ENCODE data around the gene MDN1. TPM values are rescaled to one million over a fixed set of nuclear protein-coding genes. Genes with fewer than 3 reads are reported as not detected.

MDN1 gene
- total and polyA plus RNA-seq, 4 donors = 10.1 to 37.1 (median 22.8) TPM

- H3K9me3 ChIP-seq (ENCODE audit: control insufficient read depth, low read length) = no peaks in the 10 kb centered on the region
- peaks cover 2 to 9% of the 10 kb centered on the region in 2 donors for H3K4me1 ChIP-seq (ENCODE audit: control insufficient read depth in 1 of 2, insufficient read depth in 2 of 2, low read length in 2 of 2)
- H3K36me3 ChIP-seq (ENCODE audit: control insufficient read depth in 1 of 2, insufficient read depth in 2 of 2, low read length in 1 of 2) = peaks cover 0 to 4% of the 10 kb centered on the region in 2 donors
- ATAC-seq (ENCODE audit: low FRiP score) (no peak), DNase-seq (no peak)
- H3K4me3 ChIP-seq (ENCODE audit: low read length in 2 of 2) = no peak overlapping the region
- H3K27ac ChIP-seq (ENCODE audit: low read depth in 1 of 2, low read length in 2 of 2) = no peak overlapping the region
- intact Hi-C loops (cut with DNase I) = no loop called here
- H3K27me3 ChIP-seq (ENCODE audit: control insufficient read depth in 1 of 2, insufficient read depth in 2 of 2, low read length in 1 of 2) = no peaks in the 10 kb centered on the region
- 3 to 5% methylated on average over 3 of the region's 3 CpGs for WGBS, 2 donors
Measured at GRCh38 chr6:89843070-89843469, 23.5 kb upstream of the MDN1 start.

- no peak overlapping the region for H3K4me3 ChIP-seq (ENCODE audit: low read length in 2 of 2)
- DNase-seq = no peak
- peaks cover 0 to 4% of the 10 kb centered on the region in 2 donors for H3K36me3 ChIP-seq (ENCODE audit: control insufficient read depth in 1 of 2, insufficient read depth in 2 of 2, low read length in 1 of 2)
- H3K27me3 ChIP-seq (ENCODE audit: control insufficient read depth in 1 of 2, insufficient read depth in 2 of 2, low read length in 1 of 2) = no peaks in the 10 kb centered on the region
- ATAC-seq (ENCODE audit: low FRiP score) = no peak
- WGBS, 2 donors = 85 to 87% methylated on average over 2 of the region's 2 CpGs
- no peak overlapping the region for H3K27ac ChIP-seq (ENCODE audit: low read depth in 1 of 2, low read length in 2 of 2)
- H3K4me1 ChIP-seq (ENCODE audit: control insufficient read depth in 1 of 2, insufficient read depth in 2 of 2, low read length in 2 of 2) = peaks cover 2 to 9% of the 10 kb centered on the region in 2 donors
- no peaks in the 10 kb centered on the region for H3K9me3 ChIP-seq (ENCODE audit: control insufficient read depth, low read length)
- intact Hi-C loops (cut with DNase I) = no loop called here
Measured at GRCh38 chr6:89842228-89842627, 22.6 kb upstream of the MDN1 start.

- ATAC-seq (ENCODE audit: low FRiP score) (peak; percentile 22), DNase-seq (no peak)
- 11 to 19% methylated on average over 3 of the region's 3 CpGs for WGBS, 2 donors
- H3K4me3 ChIP-seq (ENCODE audit: low read length in 2 of 2) = no peak overlapping the region
- peaks cover 2 to 9% of the 10 kb centered on the region in 2 donors for H3K4me1 ChIP-seq (ENCODE audit: control insufficient read depth in 1 of 2, insufficient read depth in 2 of 2, low read length in 2 of 2)
- peaks cover 0 to 4% of the 10 kb centered on the region in 2 donors for H3K36me3 ChIP-seq (ENCODE audit: control insufficient read depth in 1 of 2, insufficient read depth in 2 of 2, low read length in 1 of 2)
- peak overlapping the region in 1 of 2 donors; percentile 19 for H3K27ac ChIP-seq (ENCODE audit: low read depth in 1 of 2, low read length in 2 of 2)
- intact Hi-C loops (cut with DNase I) = no loop called here
- H3K9me3 ChIP-seq (ENCODE audit: control insufficient read depth, low read length) = no peaks in the 10 kb centered on the region
- H3K27me3 ChIP-seq (ENCODE audit: control insufficient read depth in 1 of 2, insufficient read depth in 2 of 2, low read length in 1 of 2) = no peaks in the 10 kb centered on the region
Measured at GRCh38 chr6:89840538-89840937, 20.9 kb upstream of the MDN1 start.

GRCh38 chr6:89836639-89837222 lies 17.1 kb upstream of the MDN1 start:
- Histone ChIP-seq H3K4me1 (ENCODE audit: control insufficient read depth in 1 of 2, insufficient read depth in 2 of 2, low read length in 2 of 2) (peaks cover 2 to 4% of the 10 kb centered on the region in 2 donors), H3K27me3 (ENCODE audit: control insufficient read depth in 1 of 2, insufficient read depth in 2 of 2, low read length in 1 of 2) (no peaks in the 10 kb centered on the region), H3K4me3 (ENCODE audit: low read length in 2 of 2) (no peak overlapping the region), H3K36me3 (ENCODE audit: control insufficient read depth in 1 of 2, insufficient read depth in 2 of 2, low read length in 1 of 2) (peaks cover 0 to 4% of the 10 kb centered on the region in 2 donors), H3K27ac (ENCODE audit: low read depth in 1 of 2, low read length in 2 of 2) (no peak overlapping the region), H3K9me3 (ENCODE audit: control insufficient read depth, low read length) (no peaks in the 10 kb centered on the region)
- 95 to 97% methylated on average over 8 of the region's 8 CpGs for WGBS, 2 donors
- intact Hi-C loops (cut with DNase I) = no loop called here
- ATAC-seq (ENCODE audit: low FRiP score) (no peak), DNase-seq (no peak)

GRCh38 chr6:89834884-89835792 lies 15.5 kb upstream of the MDN1 start:
- H3K4me1 ChIP-seq (ENCODE audit: control insufficient read depth in 1 of 2, insufficient read depth in 2 of 2, low read length in 2 of 2) = no peaks in the 10 kb centered on the region
- no peaks in the 10 kb centered on the region for H3K27me3 ChIP-seq (ENCODE audit: control insufficient read depth in 1 of 2, insufficient read depth in 2 of 2, low read length in 1 of 2)
- no peak for DNase-seq
- H3K9me3 ChIP-seq (ENCODE audit: control insufficient read depth, low read length) = no peaks in the 10 kb centered on the region
- no peaks in the 10 kb centered on the region for H3K36me3 ChIP-seq (ENCODE audit: control insufficient read depth in 1 of 2, insufficient read depth in 2 of 2, low read length in 1 of 2)
- no peak overlapping the region for H3K27ac ChIP-seq (ENCODE audit: low read depth in 1 of 2, low read length in 2 of 2)
- intact Hi-C loops (cut with DNase I) = no loop called here
- 84 to 87% methylated on average over 12 of the region's 12 CpGs for WGBS, 2 donors
- ATAC-seq (ENCODE audit: low FRiP score) = no peak
- H3K4me3 ChIP-seq (ENCODE audit: low read length in 2 of 2) = no peak overlapping the region

- ATAC-seq (ENCODE audit: low FRiP score) (no peak), DNase-seq (no peak)
- H3K4me3 ChIP-seq (ENCODE audit: low read length in 2 of 2) = peak overlapping the region; percentile 51 to 85
- no peaks in the 10 kb centered on the region for H3K27me3 ChIP-seq (ENCODE audit: control insufficient read depth in 1 of 2, insufficient read depth in 2 of 2, low read length in 1 of 2)
- intact Hi-C loops (cut with DNase I) = no loop called here
- H3K36me3 ChIP-seq (ENCODE audit: control insufficient read depth in 1 of 2, insufficient read depth in 2 of 2, low read length in 1 of 2) = no peaks in the 10 kb centered on the region
- H3K9me3 ChIP-seq (ENCODE audit: control insufficient read depth, low read length) = no peaks in the 10 kb centered on the region
- peak overlapping the region in 1 of 2 donors; percentile 34 for H3K27ac ChIP-seq (ENCODE audit: low read depth in 1 of 2, low read length in 2 of 2)
- H3K4me1 ChIP-seq (ENCODE audit: control insufficient read depth in 1 of 2, insufficient read depth in 2 of 2, low read length in 2 of 2) = peaks cover 1 to 3% of the 10 kb centered on the region in 2 donors
- WGBS, 2 donors = 5 to 8% methylated on average over 12 to 15 of the region's 15 CpGs
Measured at GRCh38 chr6:89830170-89830809, 10.7 kb upstream of the MDN1 start.

- Histone ChIP-seq H3K4me3 (ENCODE audit: low read length in 2 of 2) (peak within 1 kb of the TSS; percentile 65 to 85), H3K36me3 (ENCODE audit: control insufficient read depth in 1 of 2, insufficient read depth in 2 of 2, low read length in 1 of 2) (no peaks in the 10 kb centered on the region), H3K27me3 (ENCODE audit: control insufficient read depth in 1 of 2, insufficient read depth in 2 of 2, low read length in 1 of 2) (no peaks in the 10 kb centered on the region), H3K4me1 (ENCODE audit: control insufficient read depth in 1 of 2, insufficient read depth in 2 of 2, low read length in 2 of 2) (peaks cover 1 to 3% of the 10 kb centered on the region in 2 donors), H3K27ac (ENCODE audit: low read depth in 1 of 2, low read length in 2 of 2) (peak within 1 kb of the TSS; percentile 68 to 95), H3K9me3 (ENCODE audit: control insufficient read depth, low read length) (no peaks in the 10 kb centered on the region)
- WGBS, 2 donors = 0 to 1% methylated on average over 31 to 41 of the region's 41 CpGs
- peak; percentile 94 to 95 for DNase-seq
- ATAC-seq (ENCODE audit: low FRiP score) = peak; percentile 99
- intact Hi-C loops (cut with DNase I) = loop anchor here in 1 of 2 donors (10.0 kb wide), 1 partner anchor 755 kb away; the partner anchor contains the start of gene MAP3K7
Measured at GRCh38 chr6:89829472-89830169, 10.0 kb upstream of the MDN1 start, which contains the start of gene CASP8AP2. CASP8AP2 (plus strand) TSS chr6:89829880.

- H3K36me3 ChIP-seq (ENCODE audit: control insufficient read depth in 1 of 2, insufficient read depth in 2 of 2, low read length in 1 of 2) = no peaks in the 10 kb centered on the region
- H3K27ac ChIP-seq (ENCODE audit: low read depth in 1 of 2, low read length in 2 of 2) = peak overlapping the region; percentile 68 to 95
- 4 to 9% methylated on average over 18 of the region's 18 CpGs for WGBS, 2 donors
- peaks cover 1 to 3% of the 10 kb centered on the region in 2 donors for H3K4me1 ChIP-seq (ENCODE audit: control insufficient read depth in 1 of 2, insufficient read depth in 2 of 2, low read length in 2 of 2)
- no peaks in the 10 kb centered on the region for H3K9me3 ChIP-seq (ENCODE audit: control insufficient read depth, low read length)
- H3K27me3 ChIP-seq (ENCODE audit: control insufficient read depth in 1 of 2, insufficient read depth in 2 of 2, low read length in 1 of 2) = no peaks in the 10 kb centered on the region
- ATAC-seq (ENCODE audit: low FRiP score) = peak; percentile 39
- intact Hi-C loops (cut with DNase I) = loop anchor here in 1 of 2 donors (10.0 kb wide), 1 partner anchor 756 kb away; the partner anchor contains the start of gene MAP3K7
- peak overlapping the region; percentile 58 to 65 for H3K4me3 ChIP-seq (ENCODE audit: low read length in 2 of 2)
- no peak for DNase-seq
Measured at GRCh38 chr6:89828988-89829471, 9.4 kb upstream of the MDN1 start.

Data from aorta (tissue), 5 donors.